ENCODE measurements around the gene MRPL27.

Gene MRPL27

DNA sequence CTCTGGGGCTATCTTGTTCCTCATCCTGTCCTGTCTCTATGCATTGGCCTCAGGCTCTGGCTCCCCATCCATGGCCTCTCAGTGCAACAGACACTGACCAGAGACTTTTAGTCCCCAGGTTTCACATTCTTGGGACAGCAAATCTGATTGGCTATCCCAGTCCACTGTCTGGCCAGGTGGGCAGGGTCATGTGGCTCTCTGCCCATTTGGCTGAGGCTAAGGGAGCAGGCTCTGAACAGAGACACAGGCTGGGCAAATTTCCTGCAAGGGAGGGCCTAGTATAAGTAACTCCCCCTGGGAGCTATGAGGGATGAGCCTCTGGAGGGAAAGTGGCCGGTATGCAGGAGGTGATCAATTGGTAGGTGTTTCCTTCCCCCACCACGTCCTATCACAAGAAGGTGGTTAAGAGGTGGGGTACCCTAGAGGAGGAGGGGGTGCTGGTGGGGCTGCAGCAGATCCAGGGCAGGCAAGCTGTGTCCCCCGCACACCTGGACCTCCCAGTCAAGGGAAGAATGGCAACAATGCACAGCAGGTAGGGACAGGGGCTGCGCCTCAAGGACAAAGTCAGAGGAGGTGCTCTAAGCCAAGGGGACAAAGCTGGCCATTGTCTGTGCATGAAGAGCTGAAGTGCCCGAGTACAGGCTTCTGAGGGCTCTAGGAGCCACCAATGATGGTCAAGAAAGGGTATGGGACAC lies 13.8 kb downstream of the MRPL27 start:
- no peak for DNase-seq

DNA sequence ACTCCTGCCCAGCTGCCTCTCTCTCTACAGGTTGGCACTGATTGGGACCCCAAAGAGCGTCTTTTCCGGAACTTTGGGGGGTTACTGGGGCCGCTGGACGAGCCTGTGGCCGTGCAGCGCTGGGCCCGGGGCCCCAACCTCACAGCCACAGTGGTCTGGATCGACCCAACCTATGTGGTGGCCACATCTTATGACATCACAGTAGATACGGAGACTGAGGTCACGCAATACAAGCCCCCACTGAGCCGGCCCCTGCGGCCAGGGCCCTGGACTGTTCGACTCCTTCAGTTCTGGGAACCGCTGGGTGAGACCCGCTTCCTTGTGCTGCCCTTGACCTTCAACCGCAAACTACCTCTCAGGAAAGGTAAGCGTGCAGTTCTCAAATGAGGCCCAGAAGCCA lies 14.8 kb downstream of the MRPL27 start:
- no peak for DNase-seq

DNA sequence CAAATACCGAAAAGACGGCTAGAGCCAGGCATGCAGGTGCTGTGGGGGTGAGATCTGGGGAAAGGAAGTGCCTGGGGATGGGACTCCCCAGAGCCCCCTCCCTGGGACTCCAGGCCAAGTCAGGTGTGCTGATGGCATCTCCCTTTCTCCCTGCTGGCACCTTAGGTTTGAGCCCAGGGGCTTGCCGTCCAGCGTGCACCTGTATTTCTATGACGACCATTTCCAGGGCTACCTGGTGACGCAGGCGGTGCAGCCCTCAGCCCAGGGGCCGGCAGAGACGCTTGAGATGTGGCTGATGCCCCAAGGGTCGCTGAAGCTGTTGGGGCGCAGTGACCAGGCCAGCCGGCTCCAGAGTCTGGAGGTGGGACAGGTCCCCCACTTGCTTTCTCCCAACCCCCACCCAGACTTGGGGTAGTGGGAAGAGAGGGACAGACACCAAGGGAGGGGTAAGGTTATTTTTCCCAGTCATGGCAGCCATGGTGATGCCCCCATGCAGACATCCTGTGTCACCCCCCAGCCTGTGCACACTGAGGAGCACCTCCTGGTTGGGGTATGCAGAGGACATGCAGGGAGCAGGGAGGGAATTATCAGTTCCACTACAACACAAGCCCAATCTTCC lies 16.0 kb downstream of the MRPL27 start:
- no peak for DNase-seq

DNA sequence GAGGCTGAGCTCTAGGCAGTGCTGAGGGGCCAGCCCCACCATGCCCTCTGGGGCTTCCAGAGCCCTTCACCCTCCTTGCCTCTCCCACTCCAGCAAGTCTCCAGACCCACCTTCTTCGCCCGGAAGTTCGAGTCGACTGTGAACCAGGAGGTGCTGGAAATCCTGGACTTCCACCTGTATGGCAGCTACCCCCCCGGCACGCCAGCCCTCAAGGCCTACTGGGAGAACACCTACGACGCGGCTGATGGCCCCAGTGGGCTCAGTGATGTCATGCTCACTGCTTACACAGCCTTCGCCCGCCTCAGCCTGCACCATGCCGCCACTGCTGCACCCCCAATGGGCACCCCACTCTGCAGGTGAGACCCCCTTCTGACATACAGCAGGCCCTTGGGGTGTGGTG lies 16.6 kb downstream of the MRPL27 start:
- no peak for DNase-seq

DNA sequence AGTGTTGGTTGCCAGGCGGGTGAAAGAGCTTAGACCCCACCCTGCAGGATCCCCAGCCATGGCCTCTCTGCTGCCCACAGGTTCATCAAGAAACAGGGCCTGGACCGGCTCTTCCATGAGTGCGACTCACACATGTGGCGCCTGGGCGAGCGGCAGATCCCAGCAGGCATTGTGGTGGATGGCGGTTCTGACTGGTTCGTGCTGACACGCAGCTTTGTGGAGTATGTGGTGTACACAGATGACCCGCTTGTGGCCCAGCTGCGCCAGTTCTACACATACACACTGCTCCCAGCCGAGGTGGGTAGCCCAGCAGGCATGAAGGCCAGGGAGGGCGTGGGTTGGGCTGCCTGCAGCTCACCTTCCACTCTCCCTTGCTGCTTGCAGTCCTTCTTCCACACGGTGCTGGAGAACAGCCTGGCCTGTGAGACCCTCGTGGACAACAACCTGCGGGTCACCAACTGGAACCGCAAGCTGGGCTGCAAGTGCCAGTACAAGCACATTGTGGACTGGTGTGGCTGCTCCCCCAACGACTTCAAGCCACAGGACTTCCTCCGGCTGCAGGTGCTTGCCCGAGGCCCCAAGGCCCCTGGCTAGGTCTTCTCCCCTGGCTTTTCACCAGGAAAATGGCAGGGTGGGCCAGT lies 17.2 kb downstream of the MRPL27 start:
- DNase-seq: no peak

DNA sequence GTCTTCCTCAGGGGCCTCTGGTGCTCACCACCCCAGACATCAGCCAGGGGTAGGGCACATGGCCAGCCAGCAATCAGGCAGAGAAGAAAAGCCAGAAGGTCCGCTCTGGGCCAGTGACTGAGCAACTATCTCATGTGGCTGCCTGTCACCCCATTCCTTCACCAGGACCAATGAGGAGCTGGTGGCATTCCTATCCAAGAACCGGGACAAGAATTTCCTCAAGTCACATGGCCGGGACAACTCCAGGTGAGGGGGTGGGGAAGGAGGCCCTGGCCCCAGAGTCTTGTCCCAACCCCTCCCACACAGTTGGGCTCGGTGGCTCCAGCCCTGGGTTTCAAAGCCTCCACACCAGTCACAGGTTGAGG lies 17.7 kb downstream of the MRPL27 start:
- DNase-seq: no peak

DNA sequence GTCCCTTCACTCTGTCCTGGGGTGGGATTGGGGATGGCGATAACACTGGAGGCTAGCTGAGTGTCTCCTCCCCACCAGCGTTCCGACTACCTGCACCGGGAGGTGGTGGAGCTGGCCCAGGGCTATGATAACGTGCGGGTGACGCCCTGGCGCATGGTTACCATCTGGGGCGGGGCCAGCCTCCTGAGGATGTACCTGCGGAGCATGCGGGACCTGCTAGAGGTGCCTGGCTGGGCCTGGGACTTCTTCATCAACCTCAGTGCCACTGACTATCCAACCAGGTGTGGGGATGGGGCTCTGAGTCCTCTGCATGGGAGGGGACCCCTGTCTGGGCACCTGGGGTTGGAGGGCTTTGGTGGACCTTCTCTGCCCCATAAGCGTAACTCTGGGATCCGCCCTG lies 18.2 kb downstream of the MRPL27 start:
- no peak for DNase-seq

DNA sequence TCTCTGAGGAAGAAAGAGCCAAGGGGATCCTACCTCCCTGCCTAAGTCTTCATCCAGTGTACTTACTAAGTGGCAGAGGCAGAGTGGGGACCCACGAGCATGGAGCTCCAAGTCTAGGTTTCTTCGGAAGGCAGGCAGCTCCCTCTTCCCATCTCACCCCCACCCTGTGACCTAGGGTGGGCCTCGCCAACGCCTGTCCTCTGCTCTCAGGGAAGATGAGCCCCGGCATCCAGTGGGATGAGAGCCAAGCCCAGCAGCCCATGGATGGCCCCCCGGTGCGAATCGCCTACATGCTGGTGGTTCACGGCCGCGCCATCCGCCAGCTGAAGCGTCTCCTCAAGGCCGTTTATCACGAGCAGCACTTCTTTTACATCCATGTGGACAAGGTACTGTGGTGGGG lies 18.8 kb downstream of the MRPL27 start:
- no peak for DNase-seq

DNA sequence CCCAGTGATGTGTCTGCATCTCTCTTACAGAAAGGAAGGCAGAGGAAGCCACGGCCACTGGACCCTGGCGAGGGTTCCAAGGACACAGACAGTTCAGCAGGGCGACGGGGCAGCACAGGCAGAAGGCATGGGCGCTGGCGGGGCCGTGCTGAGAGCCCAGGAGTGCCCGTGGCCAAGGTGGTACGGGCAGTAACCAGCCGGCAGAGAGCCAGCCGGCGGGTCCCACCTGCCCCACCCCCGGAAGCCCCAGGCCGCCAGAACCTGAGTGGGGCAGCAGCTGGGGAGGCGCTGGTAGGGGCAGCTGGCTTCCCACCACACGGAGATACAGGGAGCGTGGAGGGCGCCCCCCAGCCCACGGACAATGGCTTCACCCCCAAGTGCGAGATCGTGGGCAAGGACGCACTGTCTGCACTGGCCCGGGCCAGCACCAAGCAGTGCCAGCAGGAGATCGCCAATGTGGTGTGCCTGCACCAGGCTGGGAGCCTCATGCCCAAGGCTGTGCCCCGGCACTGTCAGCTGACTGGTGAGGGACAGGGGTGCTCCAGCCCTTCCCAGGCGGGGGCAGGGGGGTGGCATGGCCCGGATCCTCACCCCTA lies 19.3 kb downstream of the MRPL27 start:
- no peak for DNase-seq

DNA sequence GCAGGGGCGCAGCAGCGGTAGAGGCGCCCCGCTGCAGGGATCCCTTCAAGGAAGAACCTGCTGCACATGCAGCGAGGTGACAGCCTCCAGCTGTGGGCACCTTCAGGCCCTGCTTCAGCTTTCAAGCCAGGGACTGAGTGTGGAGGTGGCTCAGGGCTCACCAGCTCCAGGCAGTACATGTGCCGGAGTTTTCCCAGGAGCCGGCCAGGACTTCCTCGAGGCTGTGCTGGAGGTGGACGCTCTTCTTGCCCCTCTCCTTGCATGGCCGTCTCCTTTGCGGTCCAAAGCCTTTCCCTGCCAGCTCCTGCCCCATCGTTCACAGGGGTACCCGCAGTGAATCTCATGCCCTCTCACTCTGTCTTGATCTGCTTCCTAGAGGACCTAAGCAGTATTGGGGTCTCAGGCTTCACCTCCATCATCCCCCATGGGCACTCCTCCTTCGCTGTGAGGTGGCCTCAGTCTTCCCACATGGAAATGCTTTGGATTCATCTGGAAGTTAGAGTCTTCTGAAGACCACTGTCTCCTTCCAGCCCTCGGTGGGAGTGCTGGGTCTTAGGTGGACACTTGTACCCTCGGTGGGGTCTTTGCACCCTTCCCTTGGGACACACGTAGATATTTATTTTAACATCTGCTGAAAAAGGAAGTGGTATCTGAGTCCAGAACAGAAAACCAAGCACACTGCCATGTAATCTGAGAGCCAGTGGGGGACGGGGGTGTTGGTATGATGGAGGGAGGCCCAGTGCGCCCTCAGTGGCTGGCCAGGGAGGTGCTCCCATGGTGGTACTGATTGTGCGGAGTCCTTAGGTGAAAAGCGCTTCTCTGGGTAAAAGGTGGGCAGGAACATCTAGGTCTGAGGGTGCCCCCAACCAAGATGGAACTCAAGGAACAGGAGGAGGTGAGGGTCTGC lies 20.0 kb downstream of the MRPL27 start:
- DNase-seq: no peak

DNA sequence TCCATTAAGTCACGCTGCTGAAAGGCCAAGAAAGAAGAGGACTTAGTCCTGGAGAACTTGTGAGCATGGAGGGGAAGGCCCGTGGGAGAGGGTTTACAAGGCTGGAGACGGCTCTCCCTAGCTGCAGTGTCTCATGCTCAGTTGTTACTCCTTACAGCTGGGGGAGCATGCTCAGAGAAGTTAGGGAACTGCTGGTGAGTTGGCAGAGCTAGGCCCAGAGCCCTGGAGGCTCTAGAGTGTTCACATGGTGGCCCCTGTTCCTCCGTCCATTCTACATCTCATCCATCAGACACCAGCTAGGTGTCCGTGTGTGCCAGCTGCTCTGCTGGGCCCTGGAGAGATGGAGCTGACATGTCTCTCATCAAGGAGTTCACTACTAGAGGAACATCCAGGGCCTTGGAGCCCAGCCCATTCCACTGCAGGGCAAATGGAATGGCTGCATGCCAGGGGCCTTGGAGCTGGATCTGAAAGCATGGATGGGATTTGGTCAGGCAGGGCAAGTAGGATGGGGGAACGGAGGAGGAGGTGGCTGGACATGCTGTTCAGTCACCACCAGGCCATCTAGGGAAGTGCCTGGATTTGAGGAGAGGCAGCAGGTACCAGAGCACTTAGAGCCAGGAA lies 20.8 kb downstream of the MRPL27 start:
- no peak for DNase-seq

DNA sequence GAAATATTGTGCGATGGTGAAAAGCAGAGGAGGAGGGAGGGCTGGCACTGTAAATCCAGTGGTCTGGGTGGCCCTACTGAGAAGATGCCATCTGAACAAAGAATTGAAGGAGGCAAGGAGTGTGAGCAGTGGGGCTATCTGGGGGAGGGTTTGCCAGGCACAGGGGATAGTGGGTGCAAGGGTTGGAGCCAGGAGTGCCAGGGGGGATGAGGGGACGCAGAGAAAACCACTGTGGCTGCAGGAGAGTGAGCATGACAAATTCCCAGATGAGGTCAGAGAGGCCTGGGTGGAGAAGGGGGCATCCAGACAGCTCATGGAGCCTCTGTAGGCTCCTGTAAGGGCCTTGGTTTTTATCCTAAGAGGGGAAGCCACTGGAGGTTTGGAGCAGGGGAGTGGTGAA lies 22.3 kb downstream of the MRPL27 start:
- DNase-seq: no peak

DNA sequence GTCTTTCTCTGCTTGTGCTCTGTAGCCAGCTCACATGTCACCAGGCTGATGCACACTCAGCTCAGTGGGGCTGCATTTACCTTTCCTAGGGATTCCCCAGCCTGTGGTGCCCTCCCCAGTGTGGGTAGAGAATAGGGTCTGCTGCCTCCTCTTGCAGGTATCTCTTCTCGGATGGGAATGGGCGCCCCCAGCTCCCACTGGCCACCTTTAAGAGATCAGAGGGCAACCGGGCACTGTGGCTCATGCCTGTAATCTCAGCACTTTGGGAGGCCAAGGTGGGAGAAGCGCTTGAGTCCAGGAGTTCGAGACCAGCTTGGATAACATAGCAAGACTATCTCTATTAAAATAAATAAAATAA lies 23.8 kb downstream of the MRPL27 start:
- DNase-seq: no peak

DNA sequence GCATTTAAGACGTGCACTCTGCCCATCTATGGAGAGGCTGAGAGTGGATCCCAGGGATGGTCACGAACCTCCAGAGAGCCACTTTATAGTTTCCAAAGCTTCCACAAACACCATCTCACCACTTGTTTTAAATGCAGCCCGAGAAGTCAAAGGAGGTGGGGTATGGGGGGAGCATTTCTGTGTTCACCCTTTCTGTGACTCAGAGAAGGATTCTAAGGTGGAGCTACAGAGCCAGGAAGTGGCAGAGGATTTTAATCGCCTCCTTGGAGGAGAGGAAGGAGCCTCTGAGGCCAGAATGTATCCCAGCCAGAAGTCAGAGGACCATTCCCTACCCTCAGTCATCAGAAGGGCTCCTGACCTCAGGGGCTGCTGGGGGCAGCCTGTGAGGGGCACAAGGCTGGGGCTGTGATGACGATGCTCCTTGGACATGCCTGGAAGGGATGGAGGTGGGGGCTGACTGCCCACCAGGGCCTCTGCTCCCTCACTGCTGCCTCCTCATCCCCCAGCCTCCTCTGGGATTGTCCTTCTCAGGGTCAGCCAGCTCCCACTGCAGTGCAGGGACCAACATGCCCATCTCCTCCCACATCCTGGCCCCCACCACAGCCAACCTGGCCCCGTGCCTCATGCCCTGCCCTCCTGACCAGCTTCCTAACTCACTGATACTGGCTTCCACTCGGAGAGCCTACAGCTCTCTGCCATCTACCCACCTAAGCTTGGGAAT lies 24.3 kb downstream of the MRPL27 start:
- DNase-seq: no peak

DNA sequence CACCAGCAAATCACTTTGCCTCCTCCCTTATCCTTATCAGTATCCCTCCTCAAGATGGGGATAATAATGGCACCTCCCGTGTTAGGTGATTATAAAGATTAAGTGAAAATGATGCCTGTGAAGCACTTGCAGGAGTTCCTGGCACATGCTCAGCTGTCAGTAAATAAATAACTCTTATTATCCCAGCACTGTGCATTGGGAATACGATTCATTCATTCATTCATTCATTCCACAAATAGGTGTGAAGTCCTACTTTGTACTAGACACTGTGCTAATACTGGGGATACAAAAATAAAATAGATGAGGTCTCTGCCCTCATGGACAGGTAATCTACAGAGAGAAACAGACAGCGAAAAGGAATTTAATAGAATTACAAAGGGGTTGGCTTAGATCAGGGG lies 25.1 kb downstream of the MRPL27 start:
- no peak for DNase-seq

DNA sequence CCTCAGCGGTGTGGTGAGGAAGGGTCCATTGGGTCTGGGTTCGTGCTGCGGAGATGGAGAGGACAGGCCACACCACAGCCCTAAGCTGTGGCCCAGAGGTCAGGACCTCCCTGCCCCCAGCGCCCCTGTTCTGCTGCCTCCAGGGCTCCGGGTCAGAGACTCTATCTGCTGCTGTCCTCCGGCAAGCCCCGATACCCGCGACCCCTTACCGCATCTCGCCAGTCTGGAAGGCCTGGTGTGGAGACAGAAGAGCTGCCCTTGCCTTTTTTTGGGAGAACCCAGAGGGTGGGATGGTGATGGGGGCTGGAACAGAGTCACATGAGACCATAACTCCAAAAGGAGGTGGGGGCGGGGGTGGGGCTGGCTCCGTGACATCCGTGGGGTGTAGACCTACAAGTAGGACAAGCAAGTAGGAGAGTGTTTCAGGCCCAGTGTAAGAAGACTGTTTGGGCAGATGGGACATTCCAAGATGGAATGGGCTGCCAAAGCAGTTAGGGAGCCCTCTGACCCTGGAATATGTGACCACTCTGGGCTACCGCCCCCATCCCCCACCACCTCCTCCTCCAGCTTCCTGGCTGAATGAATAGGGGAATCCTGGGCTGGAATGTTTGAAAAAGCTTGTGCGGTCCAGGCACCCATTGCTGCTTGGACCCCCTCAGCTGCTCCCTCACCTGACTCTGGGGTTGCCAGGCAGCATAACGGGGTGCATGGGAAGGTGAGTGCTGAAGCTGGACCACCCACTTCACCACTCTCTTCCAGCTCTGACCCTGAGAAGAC lies 25.7 kb downstream of the MRPL27 start:
- DNase-seq: no peak

DNA sequence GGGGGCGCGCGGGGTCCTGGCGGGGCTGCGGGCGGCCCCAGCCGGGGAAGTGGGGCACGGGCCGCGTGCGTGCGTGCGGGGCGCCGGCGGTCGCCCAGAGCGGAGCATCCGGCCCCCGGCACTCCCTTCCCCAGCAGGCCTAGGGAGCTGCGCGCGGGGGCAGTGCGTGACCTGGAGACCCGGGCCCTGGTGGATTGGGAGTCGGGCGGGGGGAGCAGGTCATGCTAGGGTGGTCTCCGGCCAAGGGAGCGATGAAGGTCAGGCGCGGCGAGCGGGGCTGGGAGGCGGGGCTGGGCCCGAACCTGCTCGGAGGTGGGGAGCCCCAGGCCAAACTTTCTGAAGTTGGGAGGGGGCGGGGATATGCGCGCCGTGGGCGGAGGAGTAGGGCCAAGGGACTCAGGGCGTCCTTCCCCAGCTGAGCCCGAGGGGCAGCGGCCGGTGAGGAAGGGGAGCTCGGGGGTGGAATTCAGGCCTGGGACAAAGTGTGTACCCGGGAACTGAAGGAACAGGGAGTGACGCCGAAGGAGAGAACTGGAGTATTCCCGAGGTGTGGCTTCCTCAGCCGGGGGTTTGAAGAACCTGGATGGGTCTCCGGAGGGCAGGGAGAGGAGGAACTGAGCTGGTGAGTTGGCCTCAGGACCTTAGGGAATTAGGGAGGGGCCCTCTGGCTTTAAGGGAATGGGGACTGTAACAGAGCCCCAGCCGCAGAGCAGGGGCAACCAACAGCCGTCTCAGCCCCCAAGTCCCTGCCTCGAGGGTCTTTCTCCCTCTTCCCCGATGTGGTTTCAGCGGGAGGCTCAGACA lies 26.5 kb downstream of the MRPL27 start:
- no peak for DNase-seq

DNA sequence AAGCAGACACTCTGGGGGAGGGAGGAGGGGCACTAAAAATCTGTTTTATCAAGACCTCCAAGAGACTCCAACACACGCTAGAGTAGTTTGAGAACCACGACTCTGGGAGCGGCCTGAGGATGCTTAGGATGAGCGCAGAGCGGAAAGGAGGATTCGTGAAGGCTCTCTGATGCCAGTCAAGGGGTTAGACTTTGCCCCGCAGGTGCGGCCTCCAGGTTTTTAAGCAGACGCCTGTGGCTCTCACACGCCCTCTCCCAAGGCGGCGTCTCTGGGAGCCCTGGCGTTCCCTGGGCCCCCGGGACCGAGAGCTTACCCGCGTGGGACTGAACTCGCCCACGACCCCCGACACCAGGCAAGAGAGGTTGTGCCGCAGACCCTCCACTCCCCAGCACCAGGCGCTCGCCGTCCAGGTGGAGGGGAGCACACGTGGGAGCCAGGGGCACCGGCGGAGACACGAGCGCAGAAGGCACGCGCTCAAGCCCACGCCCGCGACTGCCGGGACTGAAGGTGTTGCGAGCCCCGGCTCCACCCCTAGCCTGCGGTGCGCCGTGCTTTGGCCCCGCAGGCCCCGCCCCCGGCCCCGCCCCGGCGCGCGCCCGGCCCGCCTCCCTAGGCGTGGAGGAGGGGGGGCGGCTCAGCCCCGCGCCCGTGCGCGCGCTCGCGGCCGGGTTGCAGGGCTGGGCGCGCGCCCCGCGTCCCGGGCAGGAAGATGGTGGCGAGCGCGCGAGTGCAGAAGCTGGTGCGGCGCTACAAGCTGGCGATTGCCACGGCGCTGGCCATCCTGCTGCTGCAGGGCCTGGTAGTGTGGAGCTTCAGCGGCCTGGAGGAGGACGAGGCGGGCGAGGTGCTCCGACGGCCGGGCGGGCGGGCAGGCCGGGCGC lies 27.3 kb downstream of the MRPL27 start, which contains the start of gene XYLT2:
XYLT2 (plus strand) TSS at position 695 of the 881 bp plus-strand sequence; CDS start at position 710, 15 bp downstream.
- DNase-seq: peak; percentile 40

DNA sequence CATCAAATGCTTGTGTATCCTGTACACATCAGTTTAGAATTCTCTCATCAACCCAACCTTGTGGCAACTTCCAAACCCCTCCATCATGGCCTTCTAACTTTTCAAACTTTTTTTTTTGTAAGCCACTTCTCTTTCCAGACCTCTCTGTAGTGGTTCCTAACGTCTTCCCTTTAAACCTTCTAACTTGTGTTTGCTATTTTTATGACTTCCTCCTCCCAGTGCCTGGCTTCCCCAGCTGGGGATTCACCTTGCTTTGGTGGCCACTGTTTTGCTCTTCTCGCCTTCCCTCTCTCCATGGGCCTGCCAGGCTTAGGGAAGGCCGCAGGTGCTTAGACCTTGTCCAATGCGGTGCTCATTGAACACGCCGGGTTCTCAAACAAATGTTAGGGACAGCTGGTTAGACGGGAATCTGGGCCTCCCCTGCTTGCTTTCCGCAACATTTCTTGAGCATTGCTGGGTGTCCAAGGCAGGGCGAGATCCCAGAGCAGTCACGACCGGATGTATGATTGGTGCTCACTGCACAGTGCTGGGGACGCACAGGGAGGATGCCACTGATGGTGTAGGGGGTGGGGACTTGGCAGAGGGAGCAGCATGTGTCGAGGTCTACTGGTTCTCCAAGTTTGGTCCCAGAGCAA lies 28.1 kb downstream of the MRPL27 start:
- DNase-seq: no peak

All from NCI-H2029 treated with DMSO at 0.1 percent for 48 hours (cell line).